RWPE1 (cell line): ENCODE measurements around the gene KIAA1217.

Experiments used
- CTCF ChIA-PET: fragments of 350-600 bp; sonication (Branson Sonifier 250); formaldehyde crosslinking; extraction: SDS; loops from one replicate; lab custom pipeline; 2021; lab: Yijun Ruan, JAX
- POLR2A ChIA-PET: fragments of 400-600 bp; formaldehyde crosslinking; extraction: SDS; loops from one replicate; lab custom pipeline; 2020; ENCODE audit warnings: antibody characterized with exemption; ENCODE audit not compliant: low non-redundant PET; lab: Yijun Ruan, JAX
- DNase-seq: peaks from one replicate; pipeline ENCODE4 v3.0.0; 2012; ENCODE audit warnings: low spot score
- H3K27ac ChIP-seq: fragments of 450-650 bp; 2 replicates; pipeline ENCODE4 v1.5.1; 2017
- TF ChIP-seq, protein P1 (sequence below): fragments of 450-650 bp; conservative IDR thresholded peaks from 2 replicates; pipeline ENCODE4 v1.5.1; 2017; ENCODE audit warnings: low read depth, mild to moderate bottlenecking

KIAA1217 gene

DNA sequence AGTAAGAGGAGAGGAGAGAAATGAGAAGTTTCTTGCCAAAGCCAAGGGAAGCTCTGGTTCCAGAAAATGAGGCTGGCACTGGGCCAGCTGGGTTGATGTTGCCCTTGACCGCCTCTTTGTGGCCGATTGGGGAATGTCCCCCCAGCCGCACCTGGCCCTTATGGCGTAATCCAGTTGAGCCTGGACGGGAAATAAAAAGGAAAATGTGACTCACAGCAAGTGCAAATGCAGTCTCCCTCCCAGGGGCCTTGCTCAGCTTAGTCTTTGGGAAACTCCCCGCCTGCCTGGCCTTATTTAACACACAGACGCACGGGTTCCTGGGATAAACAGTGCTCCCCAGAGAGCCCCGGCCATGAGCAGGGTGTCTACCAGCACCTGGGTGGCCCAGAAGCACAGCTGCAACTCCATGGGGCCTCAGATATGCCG is 174.8 kb downstream of the KIAA1217 start:
- POLR2A ChIA-PET = no interaction called here
- CTCF ChIA-PET = interaction anchor here (0.6 to 1.7 kb wide), 7 partner anchors 30 to 1080 kb away, joined by 3 to 8 read pairs (median 5); no protein-coding TSS in a partner anchor
- DNase-seq = peak; percentile 96
- TF ChIP-seq, protein P1, sequence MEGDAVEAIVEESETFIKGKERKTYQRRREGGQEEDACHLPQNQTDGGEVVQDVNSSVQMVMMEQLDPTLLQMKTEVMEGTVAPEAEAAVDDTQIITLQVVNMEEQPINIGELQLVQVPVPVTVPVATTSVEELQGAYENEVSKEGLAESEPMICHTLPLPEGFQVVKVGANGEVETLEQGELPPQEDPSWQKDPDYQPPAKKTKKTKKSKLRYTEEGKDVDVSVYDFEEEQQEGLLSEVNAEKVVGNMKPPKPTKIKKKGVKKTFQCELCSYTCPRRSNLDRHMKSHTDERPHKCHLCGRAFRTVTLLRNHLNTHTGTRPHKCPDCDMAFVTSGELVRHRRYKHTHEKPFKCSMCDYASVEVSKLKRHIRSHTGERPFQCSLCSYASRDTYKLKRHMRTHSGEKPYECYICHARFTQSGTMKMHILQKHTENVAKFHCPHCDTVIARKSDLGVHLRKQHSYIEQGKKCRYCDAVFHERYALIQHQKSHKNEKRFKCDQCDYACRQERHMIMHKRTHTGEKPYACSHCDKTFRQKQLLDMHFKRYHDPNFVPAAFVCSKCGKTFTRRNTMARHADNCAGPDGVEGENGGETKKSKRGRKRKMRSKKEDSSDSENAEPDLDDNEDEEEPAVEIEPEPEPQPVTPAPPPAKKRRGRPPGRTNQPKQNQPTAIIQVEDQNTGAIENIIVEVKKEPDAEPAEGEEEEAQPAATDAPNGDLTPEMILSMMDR = peak; percentile 79
- peak overlapping the region; percentile 99 for H3K27ac ChIP-seq

DNA sequence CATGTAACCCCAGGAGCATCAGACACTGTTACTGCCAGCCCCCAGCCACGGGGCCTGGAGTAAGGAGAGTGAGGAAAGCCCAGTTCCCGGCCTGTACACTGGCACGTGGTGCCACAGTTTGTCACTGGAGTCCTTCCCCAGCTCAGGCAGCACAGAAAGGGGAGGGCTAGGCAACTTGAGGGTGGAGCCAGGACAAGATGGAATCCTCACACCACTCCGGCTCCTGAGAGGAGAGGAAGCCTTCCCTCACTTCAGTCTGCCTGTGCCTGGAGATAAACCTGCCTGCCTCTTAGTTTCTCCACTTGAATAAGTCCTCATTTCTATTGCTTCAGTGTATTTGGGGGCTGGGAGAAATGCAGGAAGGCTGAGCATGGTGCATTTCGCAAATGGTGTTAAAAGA is 176.0 kb downstream of the KIAA1217 start:
- CTCF ChIA-PET = no interaction called here
- TF ChIP-seq, protein P1 = no peak
- POLR2A ChIA-PET = no interaction called here
- H3K27ac ChIP-seq = peak overlapping the region; percentile 99
- no peak for DNase-seq

DNA sequence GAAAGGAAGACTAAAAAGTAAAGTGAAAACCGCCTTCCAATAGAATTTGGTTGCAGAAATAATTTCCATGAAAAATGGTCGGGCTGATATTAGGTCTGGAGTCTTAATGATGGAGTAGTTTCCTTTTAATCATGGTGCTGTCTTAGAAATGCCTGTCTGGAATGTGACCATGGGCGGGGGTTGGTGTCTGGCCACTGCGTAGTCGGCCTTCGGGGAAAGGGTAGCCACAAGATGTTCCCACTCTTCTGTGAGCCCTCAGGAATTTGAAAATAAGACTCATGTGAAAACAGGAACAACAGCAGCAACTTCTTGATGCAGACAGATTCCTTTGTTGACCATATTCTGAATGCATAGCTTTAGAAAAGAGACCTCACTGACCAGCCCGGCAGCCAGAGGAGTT is 176.8 kb downstream of the KIAA1217 start:
- ChIA-PET CTCF (no interaction called here), POLR2A (no interaction called here)
- TF ChIP-seq, protein P1 = no peak
- H3K27ac ChIP-seq = no peak overlapping the region
- DNase-seq = no peak

DNA sequence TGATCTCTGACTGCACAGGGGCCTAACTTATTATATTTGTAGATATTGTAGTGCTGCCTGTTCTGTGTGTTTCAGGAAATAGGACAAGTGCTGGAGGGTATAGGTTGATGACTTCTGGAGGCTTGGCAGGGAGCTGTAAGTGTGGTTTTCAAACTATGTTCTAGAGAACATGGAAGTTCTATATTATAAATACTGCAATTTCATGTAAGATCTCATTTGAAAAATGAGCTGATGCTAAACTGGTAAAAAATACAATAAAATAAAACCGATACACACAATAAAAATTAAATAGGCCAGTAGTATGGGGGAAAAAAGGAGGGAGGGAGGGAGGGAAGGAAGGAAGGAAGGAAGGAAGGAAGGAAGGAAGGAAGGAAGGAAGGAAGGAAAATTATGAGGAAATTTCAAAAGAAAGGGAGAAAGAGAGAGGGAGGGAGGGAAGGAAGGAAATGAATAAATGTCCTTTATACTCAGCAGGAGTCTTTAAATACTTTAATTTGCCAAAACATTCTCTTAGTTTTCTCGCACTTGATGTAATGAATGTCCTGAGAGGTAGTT is 181.3 kb downstream of the KIAA1217 start:
- H3K27ac ChIP-seq = no peak overlapping the region
- CTCF ChIA-PET = interaction anchor here (0.6 kb wide), 1 partner anchor 93 kb away, joined by 7 read pairs; no protein-coding TSS in a partner anchor
- DNase-seq = no peak
- POLR2A ChIA-PET = no interaction called here
- TF ChIP-seq, protein P1 = no peak

DNA sequence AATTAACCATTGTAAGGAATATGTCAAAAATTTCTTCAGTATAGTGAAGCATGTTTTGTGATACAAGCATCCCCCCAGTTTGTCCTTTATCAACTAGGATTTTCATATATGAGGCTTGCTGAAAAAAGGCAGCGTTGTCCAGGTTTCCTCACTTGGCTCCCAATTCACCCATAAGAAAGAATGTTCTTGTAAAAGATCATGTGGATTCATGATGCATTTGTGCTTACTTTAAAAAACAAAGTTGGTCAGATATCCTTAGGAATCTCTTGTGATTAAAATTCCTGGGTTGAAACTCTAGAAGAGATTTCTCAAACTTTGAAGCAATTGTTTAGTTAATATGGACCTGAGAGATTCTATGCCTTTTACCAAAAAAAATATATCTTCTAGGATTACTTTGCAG is 181.8 kb downstream of the KIAA1217 start:
- POLR2A ChIA-PET = no interaction called here
- DNase-seq = no peak
- TF ChIP-seq, protein P1 = no peak
- CTCF ChIA-PET = no interaction called here
- no peak overlapping the region for H3K27ac ChIP-seq

DNA sequence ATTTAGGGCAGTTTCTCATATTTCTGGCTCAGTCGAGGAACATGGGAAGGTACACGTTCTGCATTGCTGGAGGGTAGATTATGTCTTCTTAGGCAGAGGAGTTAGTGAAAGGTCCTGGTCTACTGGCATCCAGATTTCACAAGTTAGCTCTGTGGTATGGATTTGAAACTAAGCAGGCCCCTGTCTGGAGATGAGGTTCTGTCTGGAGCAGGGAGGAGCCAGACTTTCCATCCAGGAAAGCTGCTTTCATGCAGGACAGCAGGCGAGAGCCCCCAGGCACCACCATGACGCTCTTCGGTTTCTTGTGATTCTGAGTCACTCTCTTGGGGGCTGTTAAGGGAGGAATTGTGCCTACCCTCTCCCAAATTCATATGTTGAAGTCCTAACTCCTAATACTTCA is 184.3 kb downstream of the KIAA1217 start:
- TF ChIP-seq, protein P1 = no peak
- CTCF ChIA-PET = no interaction called here
- DNase-seq = no peak
- H3K27ac ChIP-seq = no peak overlapping the region
- POLR2A ChIA-PET = no interaction called here
